CD14-positive monocyte (primary cell): ENCODE data around the gene SLC26A4. TPM values are rescaled to one million over a fixed set of nuclear protein-coding genes. Genes with fewer than 3 reads are reported as not detected.

Experiments used
- DNase-seq, 3 donors: peaks; one replicate each; pipeline ENCODE4 v3.0.0-alpha.2; 2011 to 2022
- H2AFZ ChIP-seq: 2 replicates; pipeline ENCODE4 v1.6.0; 2012; ENCODE audit warnings: mild to moderate bottlenecking, low read depth, low read length, inconsistent platforms; ENCODE audit not compliant: insufficient read depth, poor library complexity, severe bottlenecking
- H3K27ac ChIP-seq, 2 donors: 1 replicate in 1 of 2; 2 replicates in 1 of 2; pipeline ENCODE4 v1.5.1; 2012 to 2013; ENCODE audit warnings: low read length in 2 of 2, control low read depth in 1 of 2, inconsistent platforms in 1 of 2, low read depth in 1 of 2, mild to moderate bottlenecking in 1 of 2
- H3K27me3 ChIP-seq, 2 donors: one replicate each; pipeline versions ENCODE4 v1.6.0 to v1.6.1; 2011 to 2013; ENCODE audit warnings: low read length in 2 of 2; ENCODE audit not compliant: control insufficient read depth in 2 of 2, insufficient read depth in 2 of 2
- H3K36me3 ChIP-seq, 2 donors: replicated peaks in 1 of 2; 1 replicate in 1 of 2; 2 replicates in 1 of 2; pipeline versions ENCODE4 v1.5.1 to v1.6.1; 2012 to 2013; ENCODE audit warnings: low read length in 2 of 2, control low read depth in 1 of 2, inconsistent platforms in 1 of 2, mild to moderate bottlenecking in 1 of 2; ENCODE audit not compliant: insufficient read depth in 2 of 2, control insufficient read depth in 1 of 2
- H3K4me1 ChIP-seq, 2 donors: 1 replicate in 1 of 2; 2 replicates in 1 of 2; pipeline versions ENCODE4 v1.5.1 to v1.6.1; 2012 to 2013; ENCODE audit warnings: low read length in 2 of 2, control low read depth in 1 of 2, inconsistent platforms in 1 of 2, mild to moderate bottlenecking in 1 of 2, moderate library complexity in 1 of 2; ENCODE audit not compliant: insufficient read depth in 2 of 2, control insufficient read depth in 1 of 2
- H3K4me2 ChIP-seq: replicated peaks from 2 replicates; pipeline ENCODE3; 2012; ENCODE audit warnings: low read length, moderate library complexity, mild to moderate bottlenecking; ENCODE audit not compliant: poor library complexity, severe bottlenecking; ENCODE audit errors: extremely low read depth
- H3K4me3 ChIP-seq, 3 experiments: fragments of 200-600 bp in 1 of 3; sonication (generic) in 1 of 3; replicated peaks in 1 of 3; 1 replicate in 2 of 3; 2 replicates in 1 of 3; pipeline ENCODE4 v1.5.1; 2011 to 2013; ENCODE audit warnings: low read length in 3 of 3, mild to moderate bottlenecking in 3 of 3, control low read depth in 2 of 3, low read depth in 2 of 3, inconsistent platforms in 1 of 3, moderate library complexity in 1 of 3
- H3K79me2 ChIP-seq: 2 replicates; pipeline ENCODE4 v1.6.0; 2012; ENCODE audit warnings: mild to moderate bottlenecking, control low read depth, inconsistent platforms, low read length, moderate library complexity; ENCODE audit not compliant: insufficient read depth
- H3K9ac ChIP-seq: 2 replicates; pipeline ENCODE4 v1.6.0; 2017; ENCODE audit warnings: low read length, mild to moderate bottlenecking; ENCODE audit not compliant: insufficient read depth, poor library complexity, severe bottlenecking
- H3K9me3 ChIP-seq, 2 donors: replicated peaks in 1 of 2; 1 replicate in 1 of 2; 2 replicates in 1 of 2; pipeline versions ENCODE4 v1.5.1 to v1.6.1; 2012 to 2013; ENCODE audit warnings: low read length in 2 of 2, control low read depth in 1 of 2; ENCODE audit not compliant: control insufficient read depth in 1 of 2, insufficient read depth in 1 of 2
- H4K20me1 ChIP-seq: 2 replicates; pipeline ENCODE4 v1.6.0; 2012; ENCODE audit warnings: mild to moderate bottlenecking, low read length, control low read depth, moderate library complexity; ENCODE audit not compliant: insufficient read depth
- H3K27ac Mint-ChIP-seq, 7 donors: one replicate each; pipeline ENCODE4 v1.8.0; 2020; ENCODE audit warnings: mild to moderate bottlenecking in 7 of 7, mixed read lengths in 7 of 7, moderate library complexity in 6 of 7, inconsistent platforms in 2 of 7
- H3K27me3 Mint-ChIP-seq, 3 donors: one replicate each; pipeline ENCODE4 v1.8.0; 2021 to 2022; ENCODE audit warnings: low read depth in 3 of 3, mild to moderate bottlenecking in 3 of 3, mixed read lengths in 3 of 3, moderate library complexity in 3 of 3, inconsistent platforms in 1 of 3
- H3K36me3 Mint-ChIP-seq, 2 donors: one replicate each; pipeline ENCODE4 v1.8.0; 2020; ENCODE audit warnings: mixed read lengths in 2 of 2, inconsistent platforms in 1 of 2, mild to moderate bottlenecking in 1 of 2
- H3K4me1 Mint-ChIP-seq: one replicate; pipeline ENCODE4 v1.8.0; 2020; ENCODE audit warnings: mild to moderate bottlenecking, mixed read lengths
- H3K4me3 Mint-ChIP-seq, 2 donors: one replicate each; pipeline ENCODE4 v1.8.0; 2020; ENCODE audit warnings: mild to moderate bottlenecking in 2 of 2, mixed read lengths in 2 of 2, moderate library complexity in 1 of 2
- H3K9me3 Mint-ChIP-seq, 7 donors: one replicate each; pipeline ENCODE4 v1.8.0; 2020 to 2022; ENCODE audit warnings: mixed read lengths in 7 of 7, mild to moderate bottlenecking in 6 of 7, moderate library complexity in 6 of 7, inconsistent platforms in 2 of 7
- CTCF ChIP-seq: fragments of 200-600 bp; IDR thresholded peaks from one replicate; pipeline ENCODE4 v1.8.0; 2022; ENCODE audit warnings: antibody characterized with exemption, mild to moderate bottlenecking
- WGBS: methylation state at CpG from one replicate; pipeline ENCODE4 v1.1.5; 2013; ENCODE audit warnings: missing lambda C conversion rate; ENCODE audit not compliant: insufficient coverage; 5-methylcytosine and 5-hydroxymethylcytosine counted together
- intact Hi-C, 2 donors: fragments of 100-400 bp; cut with micrococcal nuclease; formaldehyde crosslinking; loops; one replicate each; pipeline versions ENCODE4 v1.15.0 to v1.15.1; 2023
- polyA plus RNA-seq, 3 donors: library from polyadenylated mRNA; depleted of rRNA in 1 of 3; unstranded in 2 of 3; stranded (reverse) in 1 of 3; fragments of 300-500 nt in 2 of 3; fragments of >200 nt in 1 of 3; fragmentation: Illumina TruSeq in 2 of 3; gene quantifications; 1 replicate in 2 of 3; 2 replicates in 1 of 3; pipeline ENCODE4 v1.2.3, GENCODE V29; 2012 to 2021

Gene SLC26A4
- polyA plus RNA-seq, 3 donors = 0.10 to 0.12 TPM; not detected in 1

DNA sequence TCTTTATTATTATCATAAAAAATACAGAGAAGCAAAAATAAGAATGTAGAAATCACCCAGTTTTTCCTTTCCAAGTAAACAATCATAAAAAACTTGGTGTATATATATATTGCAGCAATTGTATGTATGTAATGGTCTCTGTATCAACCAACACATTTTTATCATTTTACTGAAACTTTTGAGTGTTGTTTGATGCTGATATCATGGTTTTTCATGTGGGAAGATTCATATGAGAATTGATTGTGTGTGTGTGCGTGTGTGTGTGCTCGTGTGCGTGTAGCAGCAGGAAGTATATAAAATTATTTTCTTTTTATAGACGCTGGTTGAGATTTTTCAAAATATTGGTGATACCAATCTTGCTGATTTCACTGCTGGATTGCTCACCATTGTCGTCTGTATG lies 22.3 kb downstream of the SLC26A4 start:
- TF ChIP-seq CTCF = no peak
- 100% methylated on average over 3 of the region's 5 CpGs for WGBS
- no peak overlapping the region for H3K27ac ChIP-seq

DNA sequence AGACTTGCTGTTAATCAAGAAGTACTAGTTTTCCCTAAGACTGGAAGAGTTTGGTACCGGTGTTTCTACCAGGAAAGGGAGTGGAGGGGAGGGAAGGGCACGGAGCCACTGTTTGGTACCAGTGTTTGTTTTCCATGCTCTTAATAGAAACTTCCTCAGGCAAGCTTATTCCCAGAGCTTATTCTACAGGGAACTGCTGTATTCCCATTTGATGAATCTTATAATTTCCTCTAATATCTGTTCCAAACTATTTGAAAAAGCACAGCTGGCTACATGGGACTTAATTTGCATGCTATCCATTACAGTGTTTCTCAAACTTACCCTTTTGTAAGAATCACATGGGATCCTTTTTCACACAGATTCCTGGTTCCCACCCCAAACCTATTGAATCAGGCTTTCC lies 23.7 kb downstream of the SLC26A4 start:
- H3K27me3 ChIP-seq = no peaks in the 10 kb centered on the region
- Mint-ChIP-seq H3K27me3 (peaks cover 0 to 5% (median 0%) of the 10 kb centered on the region in 3 donors), H3K36me3 (no peaks in the 10 kb centered on the region), H3K9me3 (no peaks in the 10 kb centered on the region), H3K4me1 (no peaks in the 10 kb centered on the region), H3K4me3 (no peak overlapping the region), H3K27ac (no peak overlapping the region)
- no peaks in the 10 kb centered on the region for H3K36me3 ChIP-seq
- H4K20me1 ChIP-seq = no peaks in the 10 kb centered on the region
- no peaks in the 10 kb centered on the region for H3K79me2 ChIP-seq
- intact Hi-C loops = no loop called here
- no peak overlapping the region for H3K4me3 ChIP-seq
- H3K9me3 ChIP-seq = no peaks in the 10 kb centered on the region
- no peaks in the 10 kb centered on the region for H3K4me1 ChIP-seq
- no peak overlapping the region for H2AFZ ChIP-seq
- no peak overlapping the region for H3K9ac ChIP-seq
- H3K27ac ChIP-seq = no peak overlapping the region
- no peak for TF ChIP-seq CTCF
- no peak for DNase-seq
- 100% methylated on average over 1 of the region's 2 CpGs for WGBS
- no peak overlapping the region for H3K4me2 ChIP-seq

More for the DNA sequence above, 22.3 kb downstream of the SLC26A4 start:
- H3K4me3 Mint-ChIP-seq = no peak overlapping the region
- H3K9me3 Mint-ChIP-seq = no peaks in the 10 kb centered on the region
- Histone ChIP-seq H4K20me1 (no peaks in the 10 kb centered on the region), H3K79me2 (no peaks in the 10 kb centered on the region), H3K36me3 (no peaks in the 10 kb centered on the region), H3K9ac (no peak overlapping the region), H3K9me3 (no peaks in the 10 kb centered on the region), H3K27me3 (no peaks in the 10 kb centered on the region), H3K4me3 (no peak overlapping the region), H3K4me1 (peaks cover 10 to 12% of the 10 kb centered on the region in 2 donors), H2AFZ (no peak overlapping the region), H3K4me2 (no peak overlapping the region)
- DNase-seq = no peak
- intact Hi-C loops = no loop called here
- peaks cover 10% of the 10 kb centered on the region for H3K4me1 Mint-ChIP-seq
- peaks cover 0 to 5% (median 1%) of the 10 kb centered on the region in 3 donors for H3K27me3 Mint-ChIP-seq
- no peak overlapping the region for H3K27ac Mint-ChIP-seq
- H3K36me3 Mint-ChIP-seq = no peaks in the 10 kb centered on the region
